Spleen (tissue), 7 donors: ENCODE measurements around the gene VCP.

Experiments
- CTCF ChIP-seq, 11 experiments: fragments of 200-600 bp in 7 of 11; fragments of 450-650 bp in 4 of 11; sonication (generic) in 4 of 11; IDR thresholded peaks in 8 of 11; conservative IDR thresholded peaks in 3 of 11; 1 replicate in 7 of 11; 2 replicates in 4 of 11; pipeline versions ENCODE4 v1.4.0 to v1.8.0; 2016 to 2021; ENCODE audit warnings: antibody characterized with exemption in 11 of 11, inconsistent platforms in 4 of 11, mild to moderate bottlenecking in 1 of 11
- POLR2A ChIP-seq, 3 donors: fragments of 450-650 bp; IDR thresholded peaks; one replicate each; pipeline ENCODE4 v1.5.1; 2017; ENCODE audit warnings: antibody characterized with exemption in 3 of 3, mild to moderate bottlenecking in 1 of 3
- POLR2AphosphoS5 ChIP-seq, 3 donors: sonication (generic); formaldehyde crosslinking; IDR thresholded peaks; one replicate each; pipeline ENCODE4 v1.5.1; 2017; ENCODE audit warnings: antibody characterized with exemption in 3 of 3
- donor health status: DM: no; HTN: no; CAD: no; lungs with moderate emphysema.
- donor health status: DM: no; HTN: no; CAD: no.
- donor health status: DM: no; HTN: no; CAD: no.

GRCh38 chr9:35027860-35028259 lies 44.6 kb downstream of the VCP start:
- no peak for TF ChIP-seq CTCF (IDR thresholded peaks at IDR 0.05 in 8 of 11, conservative IDR thresholded peaks at IDR 0.05 in 3 of 11)
- TF ChIP-seq POLR2A (IDR thresholded peaks at IDR 0.05) = no peak
- TF ChIP-seq POLR2AphosphoS5 (IDR thresholded peaks at IDR 0.05) = no peak
